HG02885 (cell line): Measurements from ENCODE around the gene MAP3K13.
"Not testable (repeated sequence)": the region's sequence is repeated elsewhere in the genome, so short reads cannot be mapped to it uniquely, and the experiment has no call there.

Experiments used
- ATAC-seq: cut with Tn5 transposase; IDR thresholded peaks from one replicate; pipeline ENCODE4 v1.9.1; 2021; ENCODE audit warnings: mild to moderate bottlenecking; ENCODE audit not compliant: unreplicated experiment, poor library complexity

MAP3K13 gene

GRCh38 chr3:185393055-185393454, 30.1 kb downstream of the MAP3K13 start:
- ATAC-seq = no peak

- no peak for ATAC-seq
These were observed 34.7 kb downstream of the MAP3K13 start for GRCh38 chr3:185397676-185398075.

GRCh38 chr3:185399737-185400667, 37.1 kb downstream of the MAP3K13 start:
- ATAC-seq = no peak

- no peak for ATAC-seq
These were observed 37.9 kb downstream of the MAP3K13 start for GRCh38 chr3:185400866-185401265.

GRCh38 chr3:185401319-185401955, 38.5 kb downstream of the MAP3K13 start:
- ATAC-seq = no peak

- no peak for ATAC-seq
These were observed 39.6 kb downstream of the MAP3K13 start for GRCh38 chr3:185402561-185402960.

GRCh38 chr3:185403002-185403401, 40.1 kb downstream of the MAP3K13 start:
- ATAC-seq = no peak

- ATAC-seq = no peak
These were observed 42.3 kb downstream of the MAP3K13 start for GRCh38 chr3:185405243-185405642.

GRCh38 chr3:185405664-185406063, 42.7 kb downstream of the MAP3K13 start:
- no peak for ATAC-seq

- ATAC-seq = no peak
These were observed 43.2 kb downstream of the MAP3K13 start for GRCh38 chr3:185406121-185406620.

GRCh38 chr3:185409957-185410356, 47.0 kb downstream of the MAP3K13 start:
- ATAC-seq = no peak

GRCh38 chr3:185411133-185411532, 48.2 kb downstream of the MAP3K13 start:
- no peak for ATAC-seq

GRCh38 chr3:185416513-185416912, 53.6 kb downstream of the MAP3K13 start:
- ATAC-seq = no peak

- ATAC-seq = not testable (repeated sequence)
These were observed 55.6 kb downstream of the MAP3K13 start for GRCh38 chr3:185418561-185418977.

GRCh38 chr3:185420762-185421161, 57.8 kb downstream of the MAP3K13 start:
- ATAC-seq = no peak

- peak; percentile 64 for ATAC-seq
These were observed 58.8 kb downstream of the MAP3K13 start for GRCh38 chr3:185421577-185422232.

GRCh38 chr3:185422677-185423076, 59.7 kb downstream of the MAP3K13 start:
- no peak for ATAC-seq

GRCh38 chr3:185423178-185423577, 60.2 kb downstream of the MAP3K13 start:
- peak; percentile 75 for ATAC-seq

GRCh38 chr3:185424435-185424834, 61.5 kb downstream of the MAP3K13 start:
- no peak for ATAC-seq

GRCh38 chr3:185430375-185430774, 67.4 kb downstream of the MAP3K13 start:
- no peak for ATAC-seq
